Peyer's patch (tissue), 4 donors: Measurements from ENCODE around the gene SLC23A1. TPM values are rescaled to one million over a fixed set of nuclear protein-coding genes. Genes with fewer than 3 reads are reported as not detected.
A peak's percentile ranks its signal among the peaks of the same experiment; 100 is the strongest.

Experiments used
- DNase-seq, 3 donors: peaks; one replicate each; pipeline ENCODE4 v3.0.0-alpha.2; 2017 to 2019
- H3K27ac ChIP-seq, 4 donors: fragments of 200-600 bp; sonication (generic); one replicate each; pipeline ENCODE4 v1.5.1; 2016 to 2019
- H3K27me3 ChIP-seq, 2 donors: fragments of 200-600 bp; sonication (generic); one replicate each; pipeline ENCODE4 v1.5.1; 2019
- H3K36me3 ChIP-seq, 3 donors: fragments of 200-600 bp; sonication (generic); one replicate each; pipeline ENCODE4 v1.5.1; 2016 to 2019
- H3K4me1 ChIP-seq, 4 donors: fragments of 200-600 bp; sonication (generic); one replicate each; pipeline ENCODE4 v1.5.1; 2016 to 2019
- H3K4me3 ChIP-seq, 4 donors: fragments of 200-600 bp; sonication (generic); 1 replicate in 3 of 4; 2 replicates in 1 of 4; pipeline ENCODE4 v1.5.1; 2016 to 2019; ENCODE audit warnings: mild to moderate bottlenecking in 1 of 4
- H3K9me3 ChIP-seq, 4 donors: fragments of 200-600 bp; sonication (generic); one replicate each; pipeline ENCODE4 v1.5.1; 2016 to 2019; ENCODE audit warnings: mild to moderate bottlenecking in 1 of 4
- CTCF ChIP-seq, 6 experiments: fragments of 450-650 bp in 4 of 6; fragments of 200-600 bp in 2 of 6; sonication (generic) in 1 of 6; IDR thresholded peaks; one replicate each; pipeline ENCODE4 v1.5.1; 2017 to 2019; ENCODE audit warnings: antibody characterized with exemption in 6 of 6, mild to moderate bottlenecking in 3 of 6, moderate library complexity in 1 of 6
- POLR2A ChIP-seq, 2 donors: fragments of 450-650 bp; IDR thresholded peaks; one replicate each; pipeline ENCODE4 v1.5.1; 2017; ENCODE audit warnings: antibody characterized with exemption in 2 of 2, mild to moderate bottlenecking in 2 of 2, moderate library complexity in 2 of 2
- total RNA-seq, 4 donors: library from RNA; depleted of rRNA; stranded (reverse); fragments of >200 nt; gene quantifications; one replicate each; pipeline ENCODE4 v1.1.0, GENCODE V29; 2016

SLC23A1 gene
- total RNA-seq, 4 donors from 2014 or later: 1.7 to 198 (median 143) TPM

- peaks cover 0 to 50% (median 19%) of the 10 kb centered on the region in 4 donors for H3K4me1 ChIP-seq
- peak overlapping the region in 1 of 4 donors; percentile 61 for H3K27ac ChIP-seq
- H3K36me3 ChIP-seq: no peaks in the 10 kb centered on the region
- TF ChIP-seq CTCF (IDR thresholded peaks at IDR 0.05): peak in 3 of 6 experiments; percentile 51 to 63 (median 59)
- TF ChIP-seq POLR2A (IDR thresholded peaks at IDR 0.05): no peak
- no peaks in the 10 kb centered on the region for H3K9me3 ChIP-seq
- H3K4me3 ChIP-seq: peak overlapping the region; percentile 48 to 74 (median 54)
- DNase-seq: peak in 1 of 3 donors; percentile 80
- H3K27me3 ChIP-seq: peaks cover 0 to 8% of the 10 kb centered on the region in 2 donors
These were observed 11.1 kb upstream of the SLC23A1 start for GRCh38 chr5:139394123-139394653.

DNA sequence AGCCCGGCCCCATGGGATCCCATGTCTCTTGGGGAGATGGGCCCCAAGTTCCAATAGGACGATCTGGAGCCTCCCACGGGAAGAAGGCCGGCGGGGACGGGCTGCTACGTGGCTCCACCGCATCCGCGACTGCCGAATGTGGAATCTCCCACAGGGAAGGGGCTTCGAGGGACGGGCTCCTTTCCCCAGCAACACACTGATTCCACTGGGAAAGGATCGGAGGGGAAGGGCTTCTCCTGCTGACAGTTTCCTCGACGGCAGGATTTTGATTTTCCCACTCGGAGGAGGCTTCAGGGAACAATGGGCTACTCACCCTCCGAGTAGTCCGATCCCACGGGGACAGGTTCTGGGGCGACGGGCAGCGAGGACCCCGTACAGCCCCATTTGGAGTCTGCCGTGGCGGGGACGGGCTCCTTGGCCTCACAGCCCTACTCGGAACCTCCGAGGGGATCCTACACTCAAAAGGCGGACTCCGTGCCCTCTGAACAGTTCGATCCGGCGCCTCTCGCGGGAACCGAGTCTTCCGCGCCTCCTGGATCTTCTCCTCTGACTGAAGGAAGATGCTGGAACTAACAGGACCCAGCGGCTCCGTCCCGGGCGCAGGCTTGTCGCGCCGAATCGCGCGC is 10.5 kb upstream of the SLC23A1 start:
- H3K27ac ChIP-seq: peak overlapping the region in 1 of 4 donors; percentile 86
- peaks cover 0 to 8% of the 10 kb centered on the region in 2 donors for H3K27me3 ChIP-seq
- H3K36me3 ChIP-seq: no peaks in the 10 kb centered on the region
- H3K9me3 ChIP-seq: no peaks in the 10 kb centered on the region
- DNase-seq: peak in 1 of 3 donors; percentile 59
- peaks cover 0 to 56% (median 19%) of the 10 kb centered on the region in 4 donors for H3K4me1 ChIP-seq
- peak overlapping the region; percentile 48 to 74 (median 54) for H3K4me3 ChIP-seq
- TF ChIP-seq POLR2A (IDR thresholded peaks at IDR 0.05) (no peak), CTCF (IDR thresholded peaks at IDR 0.05) (no peak)

GRCh38 chr5:139392678-139393496 is 9.8 kb upstream of the SLC23A1 start:
- Histone ChIP-seq H3K27me3 (peaks cover 0 to 8% of the 10 kb centered on the region in 2 donors), H3K36me3 (no peaks in the 10 kb centered on the region), H3K9me3 (no peaks in the 10 kb centered on the region), H3K27ac (peak overlapping the region; percentile 65 to 86 (median 72)), H3K4me1 (peaks cover 0 to 60% (median 24%) of the 10 kb centered on the region in 4 donors), H3K4me3 (peak overlapping the region; percentile 48 to 74 (median 54))
- peak; percentile 86 to 93 (median 87) for DNase-seq
- no peak for TF ChIP-seq POLR2A (IDR thresholded peaks at IDR 0.05)
- TF ChIP-seq CTCF (IDR thresholded peaks at IDR 0.05): peak; percentile 79 to 97 (median 85)

GRCh38 chr5:139392324-139392677 is 9.2 kb upstream of the SLC23A1 start:
- peak overlapping the region; percentile 65 to 86 (median 72) for H3K27ac ChIP-seq
- TF ChIP-seq CTCF (IDR thresholded peaks at IDR 0.05) (no peak), POLR2A (IDR thresholded peaks at IDR 0.05) (no peak)
- H3K36me3 ChIP-seq: no peaks in the 10 kb centered on the region
- H3K4me1 ChIP-seq: peaks cover 0 to 64% (median 29%) of the 10 kb centered on the region in 4 donors
- DNase-seq: no peak
- H3K9me3 ChIP-seq: no peaks in the 10 kb centered on the region
- peaks cover 0 to 8% of the 10 kb centered on the region in 2 donors for H3K27me3 ChIP-seq
- peak overlapping the region; percentile 48 to 74 (median 54) for H3K4me3 ChIP-seq

DNA sequence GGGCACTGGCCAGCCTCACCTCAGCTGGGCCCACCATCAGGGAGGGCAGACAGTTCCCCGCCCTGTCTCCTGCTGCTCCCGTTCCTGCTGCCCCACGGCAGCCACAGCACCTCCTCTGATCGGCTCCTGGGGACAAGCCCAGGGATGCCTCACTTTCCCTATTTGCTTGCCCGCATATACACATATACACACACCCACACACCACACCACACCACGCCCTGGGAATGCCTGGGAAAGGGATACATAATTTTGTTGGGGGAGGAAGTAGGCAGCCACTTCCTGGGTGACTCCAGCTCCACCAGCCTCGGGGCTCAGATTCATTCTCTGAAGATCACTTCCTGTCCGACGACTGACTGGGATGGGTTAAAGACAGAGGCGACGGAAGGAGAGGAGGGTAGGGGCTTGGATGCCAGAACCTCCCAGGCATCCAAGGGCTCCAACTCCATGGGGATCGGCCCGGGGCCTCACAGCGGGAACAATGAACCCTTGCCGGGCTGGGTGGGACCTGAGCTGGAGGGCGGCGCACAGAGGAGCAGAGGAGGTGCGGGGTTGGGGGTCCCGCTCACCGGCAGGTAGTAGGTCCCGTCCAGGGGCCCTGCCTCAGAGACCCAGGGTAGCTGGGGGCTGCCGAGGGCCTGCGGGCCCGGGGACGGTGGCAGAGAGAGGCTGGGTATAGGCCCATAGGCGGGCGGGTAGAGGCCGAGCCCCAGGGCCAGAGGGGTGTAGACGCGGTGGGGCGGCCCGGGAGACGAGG is 8.7 kb upstream of the SLC23A1 start:
- no peaks in the 10 kb centered on the region for H3K9me3 ChIP-seq
- H3K4me3 ChIP-seq: peak overlapping the region; percentile 48 to 74 (median 54)
- peaks cover 0 to 64% (median 29%) of the 10 kb centered on the region in 4 donors for H3K4me1 ChIP-seq

More for the DNA sequence above, 8.7 kb upstream of the SLC23A1 start:
- Histone ChIP-seq H3K36me3 (no peaks in the 10 kb centered on the region), H3K27me3 (peaks cover 0 to 8% of the 10 kb centered on the region in 2 donors), H3K27ac (peak overlapping the region; percentile 65 to 86 (median 72))
- TF ChIP-seq CTCF (IDR thresholded peaks at IDR 0.05) (no peak), POLR2A (IDR thresholded peaks at IDR 0.05) (no peak)
- peak in 2 of 3 donors; percentile 62 to 66 for DNase-seq
